ENCODE data around the gene PER2. TPM values are rescaled to one million over a fixed set of nuclear protein-coding genes. Genes with fewer than 3 reads are reported as not detected.

Gene PER2
- polyA plus RNA-seq, 2 of the 4 experiments (the other 2 are of a cell fraction) = 3.4 to 8.5 TPM

DNA sequence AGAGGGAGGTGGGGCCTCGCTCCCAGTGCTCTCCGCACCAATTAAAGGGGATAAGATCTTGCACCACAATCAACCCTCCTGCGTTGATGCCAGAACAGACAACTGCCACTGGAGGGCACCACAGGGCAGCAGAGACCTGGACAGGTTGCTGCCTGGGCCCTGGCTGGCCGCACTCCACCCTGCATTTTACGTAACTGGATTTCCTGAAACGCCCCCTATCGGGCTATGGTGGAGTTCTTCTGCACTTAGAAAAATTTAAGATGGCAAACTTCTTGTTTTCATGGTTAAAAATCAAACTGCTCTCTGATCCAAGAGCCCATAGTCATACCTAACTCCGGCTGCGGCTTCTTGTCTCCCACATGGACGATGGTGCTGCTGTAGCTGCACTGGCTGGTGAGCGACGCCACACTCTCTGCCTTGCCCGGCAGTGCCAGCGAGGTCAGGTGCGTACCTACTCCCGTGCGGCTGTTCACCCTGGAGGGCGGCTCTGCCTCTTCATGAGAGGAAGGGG lies 31.8 kb downstream of the PER2 start:
- 46% methylated on average over 18 of the region's 18 CpGs for WGBS (ENCODE audit: missing lambda C conversion rate)
- DNase-seq (ENCODE audit: low read depth in 1 of 2, low spot score in 1 of 2) (peak; percentile 86 to 95), FAIRE-seq (no peak), ATAC-seq (peak; percentile 81 to 86)
- peak; percentile 91 for TF ChIP-seq SMC3 (IDR thresholded peaks at IDR 0.05)
- TF ChIP-seq RAD21 (conservative IDR thresholded peaks at IDR 0.05 in 1 of 2, IDR thresholded peaks at IDR 0.05 in 1 of 2) = peak; percentile 95 to 96
- TF ChIP-seq KDM1A (IDR thresholded peaks at IDR 0.05; ENCODE audit: low read depth) = no peak
- no peak for TF ChIP-seq RFX5 (IDR thresholded peaks at IDR 0.05)
- no peak for TF ChIP-seq EP300 (IDR thresholded peaks at IDR 0.05)
- no peak for TF ChIP-seq HDAC2 (IDR thresholded peaks at IDR 0.05)
- no peak for TF ChIP-seq HOXB13 (CRISPR knock-in tag; IDR thresholded peaks at IDR 0.05; ENCODE audit: low read depth)
- TF ChIP-seq, protein P1, sequence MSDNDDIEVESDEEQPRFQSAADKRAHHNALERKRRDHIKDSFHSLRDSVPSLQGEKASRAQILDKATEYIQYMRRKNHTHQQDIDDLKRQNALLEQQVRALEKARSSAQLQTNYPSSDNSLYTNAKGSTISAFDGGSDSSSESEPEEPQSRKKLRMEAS (IDR thresholded peaks at IDR 0.05) = no peak
- TF ChIP-seq, protein P2, sequence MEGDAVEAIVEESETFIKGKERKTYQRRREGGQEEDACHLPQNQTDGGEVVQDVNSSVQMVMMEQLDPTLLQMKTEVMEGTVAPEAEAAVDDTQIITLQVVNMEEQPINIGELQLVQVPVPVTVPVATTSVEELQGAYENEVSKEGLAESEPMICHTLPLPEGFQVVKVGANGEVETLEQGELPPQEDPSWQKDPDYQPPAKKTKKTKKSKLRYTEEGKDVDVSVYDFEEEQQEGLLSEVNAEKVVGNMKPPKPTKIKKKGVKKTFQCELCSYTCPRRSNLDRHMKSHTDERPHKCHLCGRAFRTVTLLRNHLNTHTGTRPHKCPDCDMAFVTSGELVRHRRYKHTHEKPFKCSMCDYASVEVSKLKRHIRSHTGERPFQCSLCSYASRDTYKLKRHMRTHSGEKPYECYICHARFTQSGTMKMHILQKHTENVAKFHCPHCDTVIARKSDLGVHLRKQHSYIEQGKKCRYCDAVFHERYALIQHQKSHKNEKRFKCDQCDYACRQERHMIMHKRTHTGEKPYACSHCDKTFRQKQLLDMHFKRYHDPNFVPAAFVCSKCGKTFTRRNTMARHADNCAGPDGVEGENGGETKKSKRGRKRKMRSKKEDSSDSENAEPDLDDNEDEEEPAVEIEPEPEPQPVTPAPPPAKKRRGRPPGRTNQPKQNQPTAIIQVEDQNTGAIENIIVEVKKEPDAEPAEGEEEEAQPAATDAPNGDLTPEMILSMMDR (IDR thresholded peaks at IDR 0.05) = peak; percentile 99
- TF ChIP-seq, protein P3, sequence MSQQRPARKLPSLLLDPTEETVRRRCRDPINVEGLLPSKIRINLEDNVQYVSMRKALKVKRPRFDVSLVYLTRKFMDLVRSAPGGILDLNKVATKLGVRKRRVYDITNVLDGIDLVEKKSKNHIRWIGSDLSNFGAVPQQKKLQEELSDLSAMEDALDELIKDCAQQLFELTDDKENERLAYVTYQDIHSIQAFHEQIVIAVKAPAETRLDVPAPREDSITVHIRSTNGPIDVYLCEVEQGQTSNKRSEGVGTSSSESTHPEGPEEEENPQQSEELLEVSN (IDR thresholded peaks at IDR 0.05; ENCODE audit: borderline replicate concordance, low read depth) = no peak
- TF ChIP-seq MYC (IDR thresholded peaks at IDR 0.05; ENCODE audit: borderline replicate concordance, low read length) = no peak
- TF ChIP-seq FOSL2 (IDR thresholded peaks at IDR 0.05) = no peak
- no peak for TF ChIP-seq FOSL2 (CRISPR knock-in tag; IDR thresholded peaks at IDR 0.05)
- TF ChIP-seq CEBPB (IDR thresholded peaks at IDR 0.05) = peak in 1 of 2 experiments; percentile 73; a peak in 2 of 4 replicates
- no peak for TF ChIP-seq POLR2AphosphoS2 (conservative IDR thresholded peaks at IDR 0.05; ENCODE audit: low read length)
- TF ChIP-seq, protein P4, sequence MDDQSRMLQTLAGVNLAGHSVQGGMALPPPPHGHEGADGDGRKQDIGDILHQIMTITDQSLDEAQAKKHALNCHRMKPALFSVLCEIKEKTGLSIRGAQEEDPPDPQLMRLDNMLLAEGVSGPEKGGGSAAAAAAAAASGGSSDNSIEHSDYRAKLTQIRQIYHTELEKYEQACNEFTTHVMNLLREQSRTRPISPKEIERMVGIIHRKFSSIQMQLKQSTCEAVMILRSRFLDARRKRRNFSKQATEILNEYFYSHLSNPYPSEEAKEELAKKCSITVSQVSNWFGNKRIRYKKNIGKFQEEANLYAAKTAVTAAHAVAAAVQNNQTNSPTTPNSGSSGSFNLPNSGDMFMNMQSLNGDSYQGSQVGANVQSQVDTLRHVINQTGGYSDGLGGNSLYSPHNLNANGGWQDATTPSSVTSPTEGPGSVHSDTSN (IDR thresholded peaks at IDR 0.05) = no peak
- no peak for TF ChIP-seq HOXB5 (CRISPR knock-in tag; IDR thresholded peaks at IDR 0.05)
- 0 out of 2 replicates have a peak, but pooled peaks have one; percentile 19 for TF ChIP-seq BHLHE40 (IDR thresholded peaks at IDR 0.05; ENCODE audit: low read depth, low read length)
- no peak for TF ChIP-seq ZNF302 (CRISPR knock-in tag; IDR thresholded peaks at IDR 0.05)
- TF ChIP-seq, protein P5, sequence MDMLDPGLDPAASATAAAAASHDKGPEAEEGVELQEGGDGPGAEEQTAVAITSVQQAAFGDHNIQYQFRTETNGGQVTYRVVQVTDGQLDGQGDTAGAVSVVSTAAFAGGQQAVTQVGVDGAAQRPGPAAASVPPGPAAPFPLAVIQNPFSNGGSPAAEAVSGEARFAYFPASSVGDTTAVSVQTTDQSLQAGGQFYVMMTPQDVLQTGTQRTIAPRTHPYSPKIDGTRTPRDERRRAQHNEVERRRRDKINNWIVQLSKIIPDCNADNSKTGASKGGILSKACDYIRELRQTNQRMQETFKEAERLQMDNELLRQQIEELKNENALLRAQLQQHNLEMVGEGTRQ (IDR thresholded peaks at IDR 0.05) = no peak
- no peak for TF ChIP-seq HEYL (CRISPR knock-in tag; IDR thresholded peaks at IDR 0.05)
- no peak for TF ChIP-seq TFCP2L1 (CRISPR knock-in tag; IDR thresholded peaks at IDR 0.05)
- TF ChIP-seq JUNB (IDR thresholded peaks at IDR 0.05) = no peak
- TF ChIP-seq KDM5A (IDR thresholded peaks at IDR 0.05) = no peak
- TF ChIP-seq SREBF2 (IDR thresholded peaks at IDR 0.05) = no peak
- 0 out of 5 replicates have a peak, but pooled peaks of 1 of the 2 experiments have one; percentile 32 for TF ChIP-seq JUN (IDR thresholded peaks at IDR 0.05)
- Histone ChIP-seq H3K4me1 (peaks cover 10% of the 10 kb centered on the region; the same call in 1 of the 3 replicates), H3K9me3 (no peaks in the 10 kb centered on the region), H3K27ac (no peak overlapping the region), H3K4me3 (no peak overlapping the region), H3K4me2 (no peak overlapping the region)
- POLR2A ChIA-PET = no interaction called here
- CTCF ChIA-PET = interaction anchor here (0.6 to 14.1 kb wide), 37 partner anchors 9 to 670 kb away, joined by 3 to 351 read pairs (median 5); partner anchors contain the start of genes HES6 and PER2

All from A549 (cell line).